Liver (tissue), 9 donors: Measurements from ENCODE around the gene MFSD1. TPM values are rescaled to one million over a fixed set of nuclear protein-coding genes. Genes with fewer than 3 reads are reported as not detected.

ENCODE experiments used
- DNase-seq: peaks from one replicate; pipeline ENCODE4 v3.0.0-alpha.2; 2017; ENCODE audit warnings: low spot score
- H3K27ac ChIP-seq, 2 donors: one replicate each; pipeline ENCODE4 v1.7.0; 2013; ENCODE audit warnings: inconsistent platforms in 2 of 2, low read length in 2 of 2, control low read depth in 1 of 2, low read depth in 1 of 2, mild to moderate bottlenecking in 1 of 2
- H3K27me3 ChIP-seq, 4 donors: one replicate each; pipeline versions ENCODE4 v1.6.1 to v1.7.0; 2013; ENCODE audit warnings: low read length in 3 of 4, inconsistent platforms in 1 of 4, mild to moderate bottlenecking in 1 of 4, moderate library complexity in 1 of 4; ENCODE audit not compliant: control insufficient read depth in 4 of 4, insufficient read depth in 4 of 4
- H3K36me3 ChIP-seq, 4 donors: one replicate each; pipeline versions ENCODE4 v1.6.1 to v1.7.0; 2013; ENCODE audit warnings: low read length in 3 of 4, mild to moderate bottlenecking in 3 of 4, low read depth in 1 of 4, moderate library complexity in 1 of 4; ENCODE audit not compliant: control insufficient read depth in 4 of 4, insufficient read depth in 3 of 4
- H3K4me1 ChIP-seq, 4 donors: one replicate each; pipeline versions ENCODE4 v1.6.1 to v1.7.0; 2013; ENCODE audit warnings: low read length in 3 of 4, mild to moderate bottlenecking in 3 of 4, moderate library complexity in 1 of 4; ENCODE audit not compliant: control insufficient read depth in 4 of 4, insufficient read depth in 4 of 4
- H3K4me3 ChIP-seq, 3 donors: one replicate each; pipeline versions ENCODE4 v1.6.1 to v1.7.0; 2013; ENCODE audit warnings: low read length in 3 of 3, control low read depth in 1 of 3, low read depth in 1 of 3, mild to moderate bottlenecking in 1 of 3
- H3K9ac ChIP-seq, 2 donors: one replicate each; pipeline ENCODE4 v1.7.0; 2013; ENCODE audit warnings: low read length in 2 of 2, mild to moderate bottlenecking in 2 of 2, moderate library complexity in 2 of 2, control low read depth in 1 of 2, low read depth in 1 of 2
- H3K9me3 ChIP-seq, 4 donors: one replicate each; pipeline versions ENCODE4 v1.6.1 to v1.7.0; 2013; ENCODE audit warnings: low read length in 3 of 4; ENCODE audit not compliant: control insufficient read depth in 4 of 4
- FOXA2 ChIP-seq: IDR thresholded peaks from 2 replicates; pipeline ENCODE4 v1.6.1; 2016; ENCODE audit warnings: antibody characterized with exemption
- GABPA ChIP-seq, 2 donors: IDR thresholded peaks in 1 of 2; conservative IDR thresholded peaks in 1 of 2; 2 replicates each; pipeline ENCODE4 v1.6.1; 2016; ENCODE audit warnings: antibody characterized with exemption in 2 of 2, mild to moderate bottlenecking in 1 of 2, moderate library complexity in 1 of 2
- HNF4A ChIP-seq, 2 donors: conservative IDR thresholded peaks; 2 replicates each; pipeline ENCODE4 v1.6.1; 2016; ENCODE audit warnings: antibody characterized with exemption in 2 of 2, mild to moderate bottlenecking in 2 of 2
- HNF4G ChIP-seq: IDR thresholded peaks from 2 replicates; pipeline ENCODE4 v1.6.1; 2016; ENCODE audit warnings: antibody characterized with exemption
- JUND ChIP-seq, 2 donors: IDR thresholded peaks; 2 replicates each; pipeline ENCODE4 v1.6.1; 2016; ENCODE audit warnings: antibody characterized with exemption in 2 of 2
- NR2F2 ChIP-seq: IDR thresholded peaks from 2 replicates; pipeline ENCODE4 v1.6.1; 2016; ENCODE audit warnings: antibody characterized with exemption
- RAD21 ChIP-seq, 2 donors: IDR thresholded peaks; 2 replicates each; pipeline ENCODE4 v1.6.1; 2016; ENCODE audit warnings: antibody characterized with exemption in 2 of 2, mild to moderate bottlenecking in 2 of 2
- RXRA ChIP-seq, 2 donors: IDR thresholded peaks; 2 replicates each; pipeline ENCODE4 v1.6.1; 2017 to 2018; ENCODE audit warnings: antibody characterized with exemption in 2 of 2, mild to moderate bottlenecking in 1 of 2
- SP1 ChIP-seq: IDR thresholded peaks from 2 replicates; pipeline ENCODE4 v1.6.1; 2018; ENCODE audit warnings: antibody characterized with exemption, mild to moderate bottlenecking
- TAF1 ChIP-seq: conservative IDR thresholded peaks from 2 replicates; pipeline ENCODE4 v1.6.1; 2016; ENCODE audit warnings: antibody characterized with exemption, mild to moderate bottlenecking
- WGBS: extraction: QIAGEN DNeasy Blood & Tissue Kit; methylation state at CpG from one replicate; pipeline ENCODE4 v1.1.7; 2013; 5-methylcytosine and 5-hydroxymethylcytosine counted together
- polyA plus RNA-seq, 2 donors: library from polyadenylated mRNA; stranded (reverse) in 1 of 2; unstranded in 1 of 2; fragments of 200-250 nt in 1 of 2; fragments of >200 nt in 1 of 2; fragmentation: Nextera tagmentation in 1 of 2; extraction: Ambion mirVana in 1 of 2; gene quantifications; one replicate each; pipeline versions ENCODE4 v1.2.1 to v1.2.3, GENCODE V29; 2013 to 2015
- total RNA-seq, 2 donors: library from RNA; depleted of rRNA; stranded (reverse); fragments of >200 nt; gene quantifications; one replicate each; pipeline ENCODE4 v1.2.3, GENCODE V29; 2014
- TF ChIP-seq, protein P1 (sequence below): IDR thresholded peaks from 2 replicates; pipeline ENCODE4 v1.6.1; 2016; ENCODE audit warnings: antibody characterized with exemption
- TF ChIP-seq, protein P2 (sequence below): IDR thresholded peaks from 2 replicates; pipeline ENCODE4 v1.6.1; 2016; ENCODE audit warnings: antibody characterized with exemption
- TF ChIP-seq, protein P3 (sequence below): IDR thresholded peaks from 2 replicates; pipeline ENCODE4 v1.6.1; 2016; ENCODE audit warnings: antibody characterized with exemption
- TF ChIP-seq, protein P4 (sequence below): IDR thresholded peaks from 2 replicates; pipeline ENCODE4 v1.6.1; 2016; ENCODE audit warnings: antibody characterized with exemption, mild to moderate bottlenecking
- donor health status: healthy.
- donor health status: healthy.
- donor health status: healthy.
- donor health status: healthy.
- donor health status: healthy.

The MFSD1 gene
- total and polyA plus RNA-seq, 4 donors, result 30.4 to 84.7 (median 60.3) TPM

DNA sequence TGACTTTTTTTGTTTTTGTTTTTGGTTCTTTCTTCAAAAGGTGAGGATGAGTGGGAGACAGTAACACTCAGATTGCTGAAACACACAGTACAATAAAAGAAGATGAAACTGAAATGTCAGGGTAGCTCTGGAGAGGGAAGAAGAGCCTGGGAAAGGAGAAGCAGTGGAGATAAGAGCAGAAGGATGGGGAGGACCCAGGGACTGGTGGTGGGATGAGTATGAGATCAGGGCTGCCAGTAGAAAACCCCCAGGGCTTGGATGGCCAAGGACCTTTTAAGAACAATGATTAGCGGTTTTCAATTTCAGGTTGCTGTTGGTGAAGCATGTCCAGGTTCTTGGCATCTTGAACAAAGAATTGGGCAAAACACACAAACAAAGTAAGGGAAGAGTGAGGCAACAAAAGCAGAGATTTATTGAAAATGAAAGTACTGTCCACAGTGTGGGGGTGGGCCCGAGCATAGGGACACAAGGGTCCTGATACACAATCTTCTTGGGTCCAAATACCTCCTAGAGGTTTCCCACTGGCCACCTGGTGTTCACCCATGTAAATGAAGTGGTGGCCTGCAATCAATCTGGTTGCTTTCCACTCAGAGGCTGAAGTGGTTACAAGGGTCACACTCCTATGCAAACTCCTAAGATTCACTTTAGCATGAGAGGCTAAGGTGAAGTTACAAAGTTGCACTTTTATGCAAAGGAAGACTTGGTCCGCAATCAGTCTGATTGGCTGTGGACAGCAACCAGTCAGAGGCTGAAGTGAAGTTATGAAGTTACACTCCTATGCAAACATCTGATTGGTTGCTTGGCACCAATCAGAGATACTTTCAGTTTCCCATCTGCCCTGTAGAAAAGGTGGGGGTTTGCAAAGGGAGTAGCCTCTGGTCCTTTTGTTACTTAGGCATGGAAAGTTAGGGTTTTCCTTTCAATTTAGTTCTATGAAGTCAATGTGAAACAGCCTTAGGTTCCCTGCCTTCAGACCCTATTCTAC is 26.1 kb upstream of the MFSD1 start:
- DNase-seq, result no peak
- Histone ChIP-seq H3K9ac (no peak overlapping the region), H3K4me1 (no peaks in the 10 kb centered on the region), H3K9me3 (no peaks in the 10 kb centered on the region), H3K4me3 (no peak overlapping the region), H3K36me3 (no peaks in the 10 kb centered on the region), H3K27me3 (no peaks in the 10 kb centered on the region), H3K27ac (no peak overlapping the region)
- TF ChIP-seq FOXA2 (no peak), TAF1 (no peak), HNF4G (no peak), SP1 (no peak), RAD21 (IDR thresholded peaks at IDR 0.05) (no peak), RXRA (IDR thresholded peaks at IDR 0.05) (no peak), JUND (IDR thresholded peaks at IDR 0.05) (no peak), GABPA (IDR thresholded peaks at IDR 0.05 in 1 of 2, conservative IDR thresholded peaks at IDR 0.05 in 1 of 2) (no peak), HNF4A (conservative IDR thresholded peaks at IDR 0.05) (no peak)
- TF ChIP-seq, protein P1, sequence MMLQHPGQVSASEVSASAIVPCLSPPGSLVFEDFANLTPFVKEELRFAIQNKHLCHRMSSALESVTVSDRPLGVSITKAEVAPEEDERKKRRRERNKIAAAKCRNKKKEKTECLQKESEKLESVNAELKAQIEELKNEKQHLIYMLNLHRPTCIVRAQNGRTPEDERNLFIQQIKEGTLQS, result no peak
- TF ChIP-seq, protein P2, sequence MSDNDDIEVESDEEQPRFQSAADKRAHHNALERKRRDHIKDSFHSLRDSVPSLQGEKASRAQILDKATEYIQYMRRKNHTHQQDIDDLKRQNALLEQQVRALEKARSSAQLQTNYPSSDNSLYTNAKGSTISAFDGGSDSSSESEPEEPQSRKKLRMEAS, result no peak
- TF ChIP-seq, protein P3, sequence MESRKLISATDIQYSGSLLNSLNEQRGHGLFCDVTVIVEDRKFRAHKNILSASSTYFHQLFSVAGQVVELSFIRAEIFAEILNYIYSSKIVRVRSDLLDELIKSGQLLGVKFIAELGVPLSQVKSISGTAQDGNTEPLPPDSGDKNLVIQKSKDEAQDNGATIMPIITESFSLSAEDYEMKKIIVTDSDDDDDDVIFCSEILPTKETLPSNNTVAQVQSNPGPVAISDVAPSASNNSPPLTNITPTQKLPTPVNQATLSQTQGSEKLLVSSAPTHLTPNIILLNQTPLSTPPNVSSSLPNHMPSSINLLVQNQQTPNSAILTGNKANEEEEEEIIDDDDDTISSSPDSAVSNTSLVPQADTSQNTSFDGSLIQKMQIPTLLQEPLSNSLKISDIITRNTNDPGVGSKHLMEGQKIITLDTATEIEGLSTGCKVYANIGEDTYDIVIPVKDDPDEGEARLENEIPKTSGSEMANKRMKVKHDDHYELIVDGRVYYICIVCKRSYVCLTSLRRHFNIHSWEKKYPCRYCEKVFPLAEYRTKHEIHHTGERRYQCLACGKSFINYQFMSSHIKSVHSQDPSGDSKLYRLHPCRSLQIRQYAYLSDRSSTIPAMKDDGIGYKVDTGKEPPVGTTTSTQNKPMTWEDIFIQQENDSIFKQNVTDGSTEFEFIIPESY, result no peak
- 95% methylated on average over 3 of the region's 3 CpGs for WGBS

DNA sequence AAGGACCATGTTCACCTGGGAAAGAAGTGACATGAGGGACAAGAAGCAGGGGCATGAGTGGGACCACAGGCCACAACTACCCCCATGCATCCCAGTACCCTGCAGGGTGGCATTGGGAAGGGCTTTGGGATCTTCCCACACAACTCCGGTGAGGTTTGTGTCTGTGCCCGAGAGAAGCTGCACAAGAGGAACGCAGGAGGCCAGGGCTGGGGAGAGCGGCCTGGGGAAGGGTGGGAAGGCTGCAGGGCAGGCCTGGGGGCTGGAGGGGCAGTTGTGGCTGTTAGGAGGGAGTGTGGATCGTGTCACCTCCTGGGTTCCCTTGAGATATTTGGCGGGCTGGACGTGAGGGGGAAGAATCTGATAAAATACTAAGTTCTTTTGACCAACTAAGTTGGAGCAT is 25.3 kb upstream of the MFSD1 start:
- no peak for TF ChIP-seq NR2F2
- no peaks in the 10 kb centered on the region for H3K4me1 ChIP-seq
- no peaks in the 10 kb centered on the region for H3K36me3 ChIP-seq
- no peaks in the 10 kb centered on the region for H3K27me3 ChIP-seq
- H3K4me3 ChIP-seq, result no peak overlapping the region
- no peaks in the 10 kb centered on the region for H3K9me3 ChIP-seq
- no peak for DNase-seq
- no peak overlapping the region for H3K9ac ChIP-seq
- WGBS, result 93% methylated on average over 7 of the region's 7 CpGs
- no peak overlapping the region for H3K27ac ChIP-seq

DNA sequence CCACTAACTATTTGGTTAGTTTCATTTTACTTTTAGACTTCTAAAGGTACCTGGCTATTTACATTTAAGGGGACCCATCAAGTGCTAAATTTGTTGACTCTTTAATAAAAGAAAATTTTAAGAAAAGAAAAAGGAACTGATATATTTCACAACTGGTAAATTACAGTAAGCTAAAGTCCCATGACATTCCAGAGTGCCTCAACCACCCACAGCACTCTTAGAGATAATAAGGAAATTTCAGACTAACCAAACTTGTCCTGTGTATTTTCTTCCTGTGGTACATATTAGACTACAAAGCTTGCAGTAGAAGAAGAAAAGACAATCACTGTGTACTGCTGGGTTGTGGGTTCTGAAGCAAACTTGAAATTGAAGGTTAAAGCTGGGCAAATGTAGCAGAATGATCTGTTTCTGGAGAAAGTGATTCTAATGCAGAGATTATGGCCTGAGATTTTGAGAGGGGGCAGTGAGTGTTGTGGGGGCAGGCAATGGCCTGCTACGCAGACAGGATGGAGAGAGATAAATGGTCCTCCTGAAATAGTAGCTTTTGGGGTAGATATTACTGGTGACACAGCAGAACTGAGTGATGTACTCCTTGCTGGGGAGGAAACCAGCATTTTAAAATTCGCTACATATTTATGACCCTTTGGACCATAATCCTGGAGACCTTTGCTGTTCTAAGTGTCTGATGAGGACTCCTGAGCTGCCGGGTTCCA is 24.5 kb upstream of the MFSD1 start:
- DNase-seq, result no peak
- Histone ChIP-seq H3K9ac (no peak overlapping the region), H3K9me3 (no peaks in the 10 kb centered on the region), H3K4me1 (no peaks in the 10 kb centered on the region), H3K27me3 (no peaks in the 10 kb centered on the region), H3K27ac (no peak overlapping the region), H3K36me3 (no peaks in the 10 kb centered on the region), H3K4me3 (no peak overlapping the region)
- 85% methylated on average over 3 of the region's 3 CpGs for WGBS
- TF ChIP-seq, protein P4, sequence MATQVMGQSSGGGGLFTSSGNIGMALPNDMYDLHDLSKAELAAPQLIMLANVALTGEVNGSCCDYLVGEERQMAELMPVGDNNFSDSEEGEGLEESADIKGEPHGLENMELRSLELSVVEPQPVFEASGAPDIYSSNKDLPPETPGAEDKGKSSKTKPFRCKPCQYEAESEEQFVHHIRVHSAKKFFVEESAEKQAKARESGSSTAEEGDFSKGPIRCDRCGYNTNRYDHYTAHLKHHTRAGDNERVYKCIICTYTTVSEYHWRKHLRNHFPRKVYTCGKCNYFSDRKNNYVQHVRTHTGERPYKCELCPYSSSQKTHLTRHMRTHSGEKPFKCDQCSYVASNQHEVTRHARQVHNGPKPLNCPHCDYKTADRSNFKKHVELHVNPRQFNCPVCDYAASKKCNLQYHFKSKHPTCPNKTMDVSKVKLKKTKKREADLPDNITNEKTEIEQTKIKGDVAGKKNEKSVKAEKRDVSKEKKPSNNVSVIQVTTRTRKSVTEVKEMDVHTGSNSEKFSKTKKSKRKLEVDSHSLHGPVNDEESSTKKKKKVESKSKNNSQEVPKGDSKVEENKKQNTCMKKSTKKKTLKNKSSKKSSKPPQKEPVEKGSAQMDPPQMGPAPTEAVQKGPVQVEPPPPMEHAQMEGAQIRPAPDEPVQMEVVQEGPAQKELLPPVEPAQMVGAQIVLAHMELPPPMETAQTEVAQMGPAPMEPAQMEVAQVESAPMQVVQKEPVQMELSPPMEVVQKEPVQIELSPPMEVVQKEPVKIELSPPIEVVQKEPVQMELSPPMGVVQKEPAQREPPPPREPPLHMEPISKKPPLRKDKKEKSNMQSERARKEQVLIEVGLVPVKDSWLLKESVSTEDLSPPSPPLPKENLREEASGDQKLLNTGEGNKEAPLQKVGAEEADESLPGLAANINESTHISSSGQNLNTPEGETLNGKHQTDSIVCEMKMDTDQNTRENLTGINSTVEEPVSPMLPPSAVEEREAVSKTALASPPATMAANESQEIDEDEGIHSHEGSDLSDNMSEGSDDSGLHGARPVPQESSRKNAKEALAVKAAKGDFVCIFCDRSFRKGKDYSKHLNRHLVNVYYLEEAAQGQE, result no peak
- TF ChIP-seq NR2F2 (no peak), JUND (IDR thresholded peaks at IDR 0.05) (no peak), HNF4G (no peak), SP1 (no peak)
- TF ChIP-seq, protein P2, result no peak
- TF ChIP-seq, protein P1, result no peak
